GM19240 (cell line): ENCODE results near the gene GDPD5.
A peak's percentile ranks its signal among the peaks of the same experiment; 100 is the strongest.

Experiments
- DNase-seq: peaks from one replicate; pipeline ENCODE4 v3.0.0; 2011; ENCODE audit warnings: low spot score; ENCODE audit not compliant: insufficient read length

The GDPD5 gene

GRCh38 chr11:75492181-75492820, 33.4 kb downstream of the GDPD5 start:
- DNase-seq: peak; percentile 29

- no peak for DNase-seq
These were observed 34.3 kb downstream of the GDPD5 start for GRCh38 chr11:75491465-75491864.

- no peak for DNase-seq
These were observed 35.2 kb downstream of the GDPD5 start for GRCh38 chr11:75490221-75491181.

DNA sequence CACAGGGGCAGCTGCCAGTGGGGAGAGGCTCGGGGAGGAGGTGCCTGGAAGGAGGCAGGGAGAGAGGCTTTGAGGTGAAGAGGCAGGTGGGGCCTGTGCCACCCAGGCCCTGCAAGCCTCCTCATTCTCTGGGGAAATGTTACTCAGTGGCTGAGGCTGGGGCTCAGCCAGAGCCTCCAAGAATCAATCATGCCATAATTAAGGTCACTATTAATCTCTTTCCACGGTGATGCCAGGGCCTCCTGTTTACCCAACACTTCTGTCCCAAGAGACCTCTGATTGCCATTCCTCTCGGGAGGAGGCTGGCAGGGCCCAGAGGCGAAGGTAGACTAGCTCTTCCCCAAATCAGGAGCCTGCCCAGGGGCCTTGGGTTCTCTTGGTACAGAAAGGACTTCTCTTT, 38.4 kb downstream of the GDPD5 start:
- DNase-seq: no peak

GRCh38 chr11:75485742-75486141, 40.0 kb downstream of the GDPD5 start:
- DNase-seq: no peak

DNA sequence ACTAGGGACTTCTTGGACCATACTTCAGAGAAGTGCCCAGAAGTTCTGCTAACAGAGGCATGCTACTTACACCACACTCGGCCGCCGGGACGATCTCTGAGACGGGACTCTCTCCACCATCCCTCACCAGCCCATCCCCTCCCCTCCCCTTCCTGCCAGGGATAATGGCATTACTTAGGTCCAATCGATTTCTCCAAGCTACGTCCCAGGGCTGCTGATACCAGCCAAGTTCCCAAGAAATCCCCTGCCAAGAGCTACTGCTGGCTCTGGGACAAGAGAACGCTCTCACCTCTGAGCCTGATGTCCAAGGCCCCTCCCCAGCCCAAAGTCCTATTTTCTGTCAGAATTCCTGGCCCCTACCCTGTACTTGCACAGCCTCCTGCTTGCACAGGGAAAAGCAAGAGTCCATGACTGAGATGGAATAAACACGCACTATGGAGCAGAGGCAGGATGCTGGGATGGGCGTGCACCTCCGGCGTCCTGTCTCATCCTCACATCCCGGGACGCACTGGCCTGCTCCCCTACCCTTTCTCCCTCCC, 42.7 kb downstream of the GDPD5 start:
- no peak for DNase-seq

- DNase-seq: no peak
These were observed 43.7 kb downstream of the GDPD5 start for GRCh38 chr11:75481922-75482606.

DNA sequence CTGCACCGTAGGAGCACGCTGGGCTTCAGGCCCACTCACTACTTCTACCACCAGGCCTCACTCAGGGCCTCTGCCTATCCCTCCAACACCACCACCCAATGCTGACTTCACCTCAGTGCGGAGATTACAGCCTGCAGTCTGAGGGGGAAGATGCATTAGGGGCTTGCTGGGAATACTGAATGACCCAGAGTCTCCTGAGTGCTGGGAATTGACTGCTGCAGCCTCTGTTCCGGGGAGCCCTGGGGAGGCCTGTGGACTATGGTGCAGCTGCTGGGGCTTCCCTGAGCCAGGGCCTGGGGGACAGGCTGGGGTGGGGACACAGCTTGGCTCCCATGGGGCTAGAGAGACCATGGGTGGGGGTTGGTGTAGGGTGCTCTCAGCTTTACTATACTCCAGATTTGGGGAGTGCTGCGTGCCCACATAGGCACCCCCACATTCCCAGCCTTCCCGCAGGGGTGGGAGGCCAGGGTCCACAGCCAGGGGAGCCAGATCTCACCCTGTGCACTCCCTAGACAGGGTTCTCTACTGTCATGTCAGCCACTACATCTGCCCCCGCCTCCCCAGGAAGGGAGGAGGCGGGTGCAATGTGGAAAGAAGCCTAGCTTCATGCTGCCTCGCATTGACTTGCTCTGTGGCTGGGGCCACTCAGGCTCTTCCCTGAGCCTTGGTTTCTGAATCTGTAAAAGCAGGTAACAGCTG, 44.4 kb downstream of the GDPD5 start:
- DNase-seq: no peak

- no peak for DNase-seq
These were observed 45.3 kb downstream of the GDPD5 start for GRCh38 chr11:75480185-75481175.

- DNase-seq: no peak
These were observed 46.1 kb downstream of the GDPD5 start for GRCh38 chr11:75479597-75480145.

- DNase-seq: no peak
These were observed 46.8 kb downstream of the GDPD5 start for GRCh38 chr11:75478783-75479596.

- no peak for DNase-seq
These were observed 48.2 kb downstream of the GDPD5 start for GRCh38 chr11:75477614-75477935.

DNA sequence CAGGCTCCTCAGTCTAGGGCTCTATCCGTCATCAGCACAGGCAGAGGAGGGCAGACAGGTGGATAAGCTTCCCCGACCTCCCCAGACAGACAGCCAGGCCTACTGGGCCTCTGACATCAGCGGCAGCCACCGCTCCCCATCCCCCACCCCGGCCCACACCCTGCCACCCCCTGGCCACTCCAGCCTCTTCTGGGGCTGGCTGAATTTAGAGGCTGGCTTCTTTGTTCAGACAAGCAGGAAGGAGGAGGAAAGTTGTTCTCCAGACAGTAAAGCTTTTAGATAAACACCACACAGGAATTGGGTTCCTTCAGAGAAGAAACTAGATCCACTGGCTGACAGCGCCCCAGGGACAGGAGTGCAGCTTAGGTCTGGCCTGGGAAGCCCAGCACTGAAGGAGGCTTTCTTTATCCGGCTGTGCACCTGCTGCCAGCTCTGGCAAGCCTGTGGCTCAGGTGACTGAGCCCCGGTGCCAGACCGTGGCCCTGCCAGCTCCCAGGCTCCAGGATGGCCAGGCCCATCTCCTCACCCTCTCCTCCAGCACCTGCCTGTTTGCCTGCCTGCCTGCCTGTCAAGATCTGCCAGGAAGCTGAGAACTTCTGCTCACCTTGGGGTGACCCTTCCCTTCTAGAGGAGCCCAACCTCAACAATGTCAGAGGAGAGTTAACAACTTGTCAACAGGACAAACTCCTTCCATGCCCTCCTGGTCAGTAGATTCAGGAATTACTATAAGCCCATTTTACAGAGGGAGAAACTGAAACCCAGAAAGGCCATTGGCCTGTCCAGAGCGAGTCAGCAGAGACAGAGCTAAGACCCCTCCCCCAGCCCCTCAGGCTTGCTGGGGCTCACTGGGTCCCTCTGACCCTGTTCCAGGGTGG, 48.8 kb downstream of the GDPD5 start:
- DNase-seq: no peak

- no peak for DNase-seq
These were observed 49.7 kb downstream of the GDPD5 start for GRCh38 chr11:75475767-75476650.

DNA sequence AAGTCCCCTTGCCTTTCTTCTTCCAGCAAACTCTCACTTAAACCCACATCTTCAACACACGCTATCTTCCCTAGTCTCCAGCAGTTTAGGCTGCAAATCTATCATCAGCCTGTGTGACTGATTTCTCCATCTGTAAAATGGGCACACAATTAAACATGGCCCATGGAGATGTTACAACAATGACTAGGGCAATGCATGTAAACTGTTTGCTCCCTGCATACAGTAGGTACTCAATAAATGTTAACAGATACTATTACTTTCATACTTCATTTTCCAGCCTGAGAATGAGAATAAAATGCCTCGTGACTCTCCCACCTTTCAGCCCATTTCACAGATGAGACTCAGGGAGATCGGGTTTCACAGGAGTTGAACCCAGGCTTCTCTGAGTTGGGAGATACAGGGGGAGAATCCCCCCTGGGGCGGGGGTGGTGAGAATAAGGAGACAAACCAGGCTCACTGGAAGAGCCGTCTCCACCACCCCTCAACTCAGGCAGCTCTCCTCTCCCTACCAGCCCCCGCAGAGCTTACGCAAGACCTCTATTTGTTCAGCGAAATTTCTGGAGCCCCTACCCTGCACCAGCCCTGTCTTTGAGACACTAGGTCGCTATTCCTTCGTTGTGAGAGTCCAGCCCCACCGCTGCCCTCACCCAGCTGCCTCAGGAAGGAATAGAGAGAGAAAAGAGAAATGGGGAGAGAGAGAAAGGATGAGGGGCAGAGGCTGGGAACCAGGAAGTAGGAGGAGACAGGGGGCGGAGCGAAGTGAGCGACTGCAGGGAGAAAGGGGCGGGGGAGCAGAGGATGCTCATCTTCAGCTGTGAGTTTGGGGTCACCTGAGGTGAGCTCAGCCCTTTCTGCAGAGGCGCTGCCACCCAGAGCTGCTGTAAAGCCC, 50.6 kb downstream of the GDPD5 start:
- DNase-seq: no peak

- no peak for DNase-seq
These were observed 51.5 kb downstream of the GDPD5 start for GRCh38 chr11:75474240-75474639.
